GM18511 (cell line): ENCODE data around the gene SIRT6.
"Not testable (repeated sequence)": the region's sequence is repeated elsewhere in the genome, so short reads cannot be mapped to it uniquely, and the experiment has no call there.

ENCODE experiments used
- ATAC-seq: cut with Tn5 transposase; IDR thresholded peaks from one replicate; pipeline ENCODE4 v1.9.1; 2021; ENCODE audit warnings: mild to moderate bottlenecking, moderate library complexity; ENCODE audit not compliant: unreplicated experiment

The SIRT6 gene

GRCh38 chr19:4138445-4138844 is 43.9 kb downstream of the SIRT6 start:
- ATAC-seq: no peak

GRCh38 chr19:4136680-4137088 is 45.7 kb downstream of the SIRT6 start:
- no peak for ATAC-seq

- not testable (repeated sequence) for ATAC-seq
Measured at GRCh38 chr19:4135386-4135785, 47.0 kb downstream of the SIRT6 start.

GRCh38 chr19:4134351-4134750 is 48.0 kb downstream of the SIRT6 start:
- ATAC-seq: no peak

- ATAC-seq: no peak
Measured at GRCh38 chr19:4130744-4131438, 51.5 kb downstream of the SIRT6 start.

GRCh38 chr19:4129050-4129449 is 53.3 kb downstream of the SIRT6 start:
- ATAC-seq: not testable (repeated sequence)

- not testable (repeated sequence) for ATAC-seq
Measured at GRCh38 chr19:4127322-4127721, 55.0 kb downstream of the SIRT6 start.

GRCh38 chr19:4124638-4125037 is 57.7 kb downstream of the SIRT6 start:
- ATAC-seq: no peak
